IPS-18a (cell line): ENCODE measurements around the gene UPK1A.

Experiments used
- H3K27ac ChIP-seq: one replicate; pipeline ENCODE4 v1.5.1; 2013; ENCODE audit warnings: low read length
- H3K27me3 ChIP-seq: one replicate; pipeline ENCODE4 v1.6.1; 2013; ENCODE audit warnings: mild to moderate bottlenecking, low read length; ENCODE audit not compliant: control insufficient read depth, insufficient read depth
- H3K36me3 ChIP-seq: one replicate; pipeline ENCODE4 v1.6.1; 2013; ENCODE audit warnings: low read depth, low read length; ENCODE audit not compliant: control insufficient read depth
- H3K4me1 ChIP-seq: one replicate; pipeline ENCODE4 v1.6.1; 2013; ENCODE audit warnings: low read depth, low read length; ENCODE audit not compliant: control insufficient read depth
- H3K4me3 ChIP-seq: one replicate; pipeline ENCODE4 v1.5.1; 2013; ENCODE audit warnings: low read length
- H3K9ac ChIP-seq: one replicate; pipeline ENCODE4 v1.6.1; 2013; ENCODE audit warnings: mild to moderate bottlenecking, low read length, moderate library complexity
- H3K9me3 ChIP-seq: one replicate; pipeline ENCODE4 v1.6.1; 2013; ENCODE audit warnings: low read depth, low read length; ENCODE audit not compliant: control insufficient read depth

UPK1A gene

GRCh38 chr19:35714601-35715354 lies 48.5 kb downstream of the UPK1A start:
- Histone ChIP-seq H3K36me3 (no peaks in the 10 kb centered on the region), H3K9ac (no peak overlapping the region), H3K9me3 (no peaks in the 10 kb centered on the region), H3K27ac (no peak overlapping the region), H3K4me3 (no peak overlapping the region), H3K4me1 (peaks cover 16% of the 10 kb centered on the region), H3K27me3 (peaks cover 4% of the 10 kb centered on the region)

DNA sequence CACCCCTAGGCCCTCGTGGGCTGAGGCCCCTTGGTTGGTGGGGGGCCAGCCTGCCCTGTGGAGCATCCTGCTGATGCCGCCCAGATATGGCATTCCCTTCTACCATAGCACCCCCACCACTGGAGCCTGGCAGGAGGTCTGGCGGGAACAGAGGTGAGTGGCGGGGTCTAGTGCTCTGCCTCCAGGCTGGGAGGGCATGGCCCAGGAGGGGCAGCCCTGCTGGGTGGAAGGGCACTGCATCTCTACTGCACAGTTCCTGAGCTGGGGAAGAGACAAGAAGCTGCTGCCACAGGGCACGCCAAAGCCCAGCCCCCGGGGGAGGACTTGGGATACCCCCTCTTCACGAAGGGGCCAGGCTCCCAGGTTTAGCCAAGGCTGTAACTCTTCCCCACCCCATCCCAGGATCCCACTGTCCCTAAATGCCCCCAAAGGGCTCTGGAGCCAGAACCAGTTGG lies 49.1 kb downstream of the UPK1A start:
- Histone ChIP-seq H3K9me3 (no peaks in the 10 kb centered on the region), H3K27me3 (peaks cover 4% of the 10 kb centered on the region), H3K36me3 (no peaks in the 10 kb centered on the region), H3K27ac (no peak overlapping the region), H3K4me1 (peaks cover 16% of the 10 kb centered on the region), H3K9ac (peak overlapping the region; percentile 88), H3K4me3 (peak overlapping the region; percentile 66)

DNA sequence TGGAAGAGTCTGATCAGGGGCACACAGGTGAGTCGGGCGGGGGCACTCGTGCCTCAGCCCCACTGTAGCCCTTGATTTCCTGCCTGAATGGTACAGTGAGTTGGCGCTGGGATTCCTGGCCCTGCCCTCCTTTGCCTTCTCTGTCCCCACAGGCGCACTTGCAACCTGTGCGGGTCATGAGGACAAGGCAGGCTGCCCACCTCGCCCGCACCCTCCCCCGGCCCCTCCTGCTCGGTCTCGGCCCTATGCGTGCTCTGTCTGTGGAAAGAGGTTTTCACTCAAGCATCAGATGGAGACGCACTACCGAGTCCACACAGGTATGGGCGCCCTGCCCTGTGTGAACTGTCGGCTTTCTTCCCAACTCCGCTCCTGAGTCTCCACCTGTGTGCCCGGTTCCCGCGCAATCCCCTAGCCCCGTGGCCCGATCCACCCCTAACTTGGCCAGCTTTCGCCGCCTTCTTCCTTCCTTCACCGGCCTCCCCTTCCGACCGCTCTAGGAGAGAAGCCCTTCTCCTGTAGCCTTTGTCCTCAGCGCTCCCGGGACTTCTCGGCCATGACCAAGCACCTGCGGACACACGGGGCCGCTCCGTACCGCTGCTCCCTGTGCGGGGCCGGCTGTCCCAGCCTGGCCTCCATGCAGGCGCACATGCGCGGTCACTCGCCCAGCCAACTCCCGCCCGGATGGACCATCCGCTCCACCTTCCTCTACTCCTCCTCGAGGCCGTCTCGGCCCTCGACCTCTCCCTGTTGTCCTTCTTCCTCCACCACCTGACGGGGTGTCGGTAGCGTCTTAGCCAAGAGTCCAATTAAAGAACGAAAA lies 49.9 kb downstream of the UPK1A start:
- peak overlapping the region; percentile 70 for H3K27ac ChIP-seq
- peaks cover under 1% of the 10 kb centered on the region for H3K36me3 ChIP-seq
- H3K4me1 ChIP-seq = peaks cover 16% of the 10 kb centered on the region
- peaks cover 4% of the 10 kb centered on the region for H3K27me3 ChIP-seq
- no peaks in the 10 kb centered on the region for H3K9me3 ChIP-seq
- H3K9ac ChIP-seq = peak overlapping the region; percentile 88
- peak overlapping the region; percentile 66 for H3K4me3 ChIP-seq

DNA sequence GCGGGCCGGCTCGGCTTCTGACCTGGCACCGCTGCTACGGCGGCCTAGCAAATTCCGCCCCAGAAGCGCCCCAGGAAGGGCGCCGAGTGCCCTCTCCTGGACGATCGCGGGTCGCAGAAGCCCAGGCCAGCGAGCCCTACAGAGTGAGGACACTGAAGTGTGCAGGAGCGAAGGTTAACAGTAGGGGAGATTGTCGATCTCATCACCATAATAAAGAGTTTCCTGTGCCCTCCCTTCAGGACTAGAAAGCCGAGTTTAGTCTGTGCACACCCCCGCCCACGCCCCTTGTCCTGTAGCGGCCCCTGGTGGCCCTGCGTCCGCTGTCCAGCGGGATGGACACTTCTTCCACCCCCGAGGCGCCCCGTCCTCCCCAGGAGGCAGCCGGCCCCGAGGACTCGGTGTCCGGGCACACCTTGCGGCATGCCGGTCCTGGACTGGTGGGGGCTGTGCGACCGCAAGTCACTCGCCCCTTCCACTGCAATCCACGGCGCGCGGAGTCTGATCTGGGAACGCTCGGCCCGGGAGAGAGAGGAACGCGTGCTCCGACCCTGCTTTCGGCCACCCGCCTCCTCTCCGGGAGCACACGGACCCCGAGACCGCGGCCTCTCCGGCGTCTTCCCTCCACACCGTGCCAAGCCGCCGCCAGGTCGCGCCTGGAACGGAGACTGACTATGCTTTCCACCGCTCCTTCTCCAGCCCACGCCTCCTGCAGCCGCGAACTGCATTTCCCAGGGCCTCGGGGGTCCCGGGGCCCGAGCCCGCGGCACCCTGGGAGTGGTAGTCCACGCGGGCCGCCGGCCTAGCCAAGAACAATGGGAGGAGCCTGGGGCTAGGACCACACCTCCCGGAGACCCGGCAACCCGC lies 50.7 kb downstream of the UPK1A start:
- Histone ChIP-seq H3K36me3 (peaks cover 6% of the 10 kb centered on the region), H3K4me1 (peaks cover 16% of the 10 kb centered on the region), H3K27me3 (peaks cover 4% of the 10 kb centered on the region), H3K9ac (peak overlapping the region; percentile 88), H3K4me3 (peak overlapping the region; percentile 66), H3K27ac (peak overlapping the region; percentile 72), H3K9me3 (no peaks in the 10 kb centered on the region)

- Histone ChIP-seq H3K9ac (peak within 1 kb of the TSS; percentile 88), H3K27me3 (peaks cover 4% of the 10 kb centered on the region), H3K36me3 (peaks cover 12% of the 10 kb centered on the region), H3K4me3 (peak within 1 kb of the TSS; percentile 84), H3K9me3 (no peaks in the 10 kb centered on the region), H3K27ac (peak within 1 kb of the TSS; percentile 72), H3K4me1 (peaks cover 16% of the 10 kb centered on the region)
Observed at GRCh38 chr19:35717665-35718344, 51.5 kb downstream of the UPK1A start, which contains the start of gene KMT2B. TSS of gene KMT2B (plus strand) at chr19:35718003. CDS start at chr19:35718019, 16 bp downstream.

GRCh38 chr19:35718345-35719041 lies 52.2 kb downstream of the UPK1A start:
- Histone ChIP-seq H3K27ac (no peak overlapping the region), H3K27me3 (peaks cover 4% of the 10 kb centered on the region), H3K9me3 (no peaks in the 10 kb centered on the region), H3K9ac (peak overlapping the region; percentile 65), H3K4me3 (peak overlapping the region; percentile 84), H3K4me1 (peaks cover 16% of the 10 kb centered on the region), H3K36me3 (peaks cover 19% of the 10 kb centered on the region)

DNA sequence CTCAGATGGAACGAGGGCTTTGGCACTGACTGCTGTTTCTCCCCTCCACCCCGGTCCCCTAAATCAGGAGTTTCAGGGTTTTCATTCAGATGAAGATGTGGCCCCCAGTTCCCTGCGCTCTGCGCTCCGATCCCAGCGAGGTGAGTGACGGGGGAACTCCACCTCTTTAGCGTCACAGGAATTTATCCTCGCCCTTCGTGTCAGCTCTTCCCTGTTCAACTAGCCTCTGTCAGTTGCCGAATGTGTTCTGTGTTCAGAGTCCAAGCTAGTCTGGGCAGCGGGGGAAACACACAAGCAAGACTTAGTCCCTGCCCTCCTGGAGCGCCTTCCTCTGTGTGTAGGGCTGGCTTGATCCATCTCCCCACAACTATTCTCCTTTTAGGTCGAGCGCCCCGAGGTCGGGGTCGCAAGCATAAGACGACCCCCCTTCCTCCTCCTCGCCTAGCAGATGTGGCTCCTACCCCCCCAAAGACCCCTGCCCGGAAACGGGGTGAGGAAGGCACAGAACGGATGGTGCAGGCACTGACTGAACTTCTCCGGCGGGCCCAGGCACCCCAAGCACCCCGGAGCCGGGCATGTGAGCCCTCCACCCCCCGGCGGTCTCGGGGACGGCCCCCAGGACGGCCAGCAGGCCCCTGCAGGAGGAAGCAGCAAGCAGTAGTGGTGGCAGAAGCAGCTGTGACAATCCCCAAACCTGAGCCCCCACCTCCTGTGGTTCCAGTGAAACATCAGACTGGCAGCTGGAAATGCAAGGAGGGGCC lies 53.3 kb downstream of the UPK1A start:
- Histone ChIP-seq H3K27ac (no peak overlapping the region), H3K36me3 (peaks cover 30% of the 10 kb centered on the region), H3K4me1 (peaks cover 11% of the 10 kb centered on the region), H3K9me3 (no peaks in the 10 kb centered on the region), H3K27me3 (peaks cover 4% of the 10 kb centered on the region), H3K9ac (peak overlapping the region; percentile 65), H3K4me3 (no peak overlapping the region)

DNA sequence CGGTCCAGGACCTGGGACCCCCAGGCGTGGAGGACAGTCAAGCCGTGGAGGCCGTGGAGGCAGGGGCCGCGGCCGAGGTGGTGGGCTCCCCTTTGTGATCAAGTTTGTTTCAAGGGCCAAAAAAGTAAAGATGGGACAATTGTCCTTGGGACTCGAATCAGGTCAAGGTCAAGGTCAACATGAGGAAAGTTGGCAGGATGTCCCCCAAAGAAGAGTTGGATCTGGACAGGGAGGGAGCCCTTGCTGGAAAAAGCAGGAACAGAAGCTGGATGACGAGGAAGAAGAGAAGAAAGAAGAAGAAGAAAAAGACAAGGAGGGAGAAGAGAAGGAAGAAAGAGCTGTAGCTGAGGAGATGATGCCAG lies 53.8 kb downstream of the UPK1A start:
- Histone ChIP-seq H3K27me3 (peaks cover 4% of the 10 kb centered on the region), H3K4me1 (peaks cover 7% of the 10 kb centered on the region), H3K9ac (no peak overlapping the region), H3K9me3 (no peaks in the 10 kb centered on the region), H3K4me3 (no peak overlapping the region), H3K36me3 (peaks cover 35% of the 10 kb centered on the region), H3K27ac (no peak overlapping the region)

- Histone ChIP-seq H3K4me3 (no peak overlapping the region), H3K4me1 (peaks cover 2% of the 10 kb centered on the region), H3K9ac (no peak overlapping the region), H3K9me3 (no peaks in the 10 kb centered on the region), H3K36me3 (peaks cover 40% of the 10 kb centered on the region), H3K27ac (no peak overlapping the region), H3K27me3 (peaks cover 2% of the 10 kb centered on the region)
Observed at GRCh38 chr19:35720648-35721047, 54.3 kb downstream of the UPK1A start.

- H3K36me3 ChIP-seq = peaks cover 48% of the 10 kb centered on the region
- H3K27ac ChIP-seq = no peak overlapping the region
- no peak overlapping the region for H3K9ac ChIP-seq
- H3K9me3 ChIP-seq = no peaks in the 10 kb centered on the region
- no peaks in the 10 kb centered on the region for H3K27me3 ChIP-seq
- no peaks in the 10 kb centered on the region for H3K4me1 ChIP-seq
- H3K4me3 ChIP-seq = no peak overlapping the region
Observed at GRCh38 chr19:35721374-35721773, 55.1 kb downstream of the UPK1A start.
